ENCODE data around the gene ABCA6.

Gene ABCA6

GRCh38 chr17:69179227-69179952, 37.7 kb upstream of the ABCA6 start:
- H3K9me3 ChIP-seq (ENCODE audit: insufficient read depth, low read depth, low read length) = no peaks in the 10 kb centered on the region
- H4K12ac ChIP-seq (ENCODE audit: low read depth, low read length) = no peak overlapping the region
- DNase-seq = peak; percentile 0 to 17
- no peak overlapping the region for H2BK120ac ChIP-seq (ENCODE audit: insufficient read depth, low read length, poor library complexity)
- H4K8ac ChIP-seq (ENCODE audit: low read depth, low read length) = no peak overlapping the region
- no peak overlapping the region for H3K18ac ChIP-seq (ENCODE audit: low read length)
- no peak overlapping the region for H3K14ac ChIP-seq (ENCODE audit: low read length)
- no peak overlapping the region for H3K4ac ChIP-seq (ENCODE audit: low read depth, low read length)
- H3K79me2 ChIP-seq (ENCODE audit: control insufficient read depth, insufficient read depth, low read length, poor library complexity) = no peaks in the 10 kb centered on the region
- no peak overlapping the region for H2BK5ac ChIP-seq (ENCODE audit: low read depth, low read length, poor library complexity)
- no peak overlapping the region for H2BK12ac ChIP-seq (ENCODE audit: low read length)
- no peaks in the 10 kb centered on the region for H3K27me3 ChIP-seq (ENCODE audit: insufficient read depth, low read length)
- no peaks in the 10 kb centered on the region for H3K36me3 ChIP-seq (ENCODE audit: control insufficient read depth in 1 of 2, insufficient read depth in 2 of 2, low read length in 2 of 2)
- H2AFZ ChIP-seq (ENCODE audit: insufficient read depth, low read length, poor library complexity) = no peak overlapping the region
- no peak overlapping the region for H3K23ac ChIP-seq (ENCODE audit: low read length)
- H3K9ac ChIP-seq (ENCODE audit: low read length) = no peak overlapping the region
- no peak overlapping the region for H3K4me3 ChIP-seq (ENCODE audit: low read depth, low read length)
- H4K91ac ChIP-seq (ENCODE audit: low read depth, low read length) = no peak overlapping the region
- WGBS (ENCODE audit: extremely low coverage, insufficient coverage, insufficient read length) = no CpG with 5 or more reads among the region's 4 CpGs
- no peak overlapping the region for H2AK5ac ChIP-seq (ENCODE audit: low read length)
- H3K4me1 ChIP-seq (ENCODE audit: control insufficient read depth in 1 of 2, insufficient read depth in 2 of 2, low read length in 2 of 2) = no peaks in the 10 kb centered on the region
- no peak overlapping the region for H3K27ac ChIP-seq (ENCODE audit: low read depth, low read length)
- H3K4me2 ChIP-seq (ENCODE audit: low read length) = no peak overlapping the region
- H3K79me1 ChIP-seq (ENCODE audit: low read length) = no peaks in the 10 kb centered on the region

- H3K4me2 ChIP-seq (ENCODE audit: low read length) = no peak overlapping the region
- no peak for DNase-seq
- no CpG with 5 or more reads among the region's 1 CpG for WGBS (ENCODE audit: extremely low coverage, insufficient coverage, insufficient read length)
These were observed 34.7 kb upstream of the ABCA6 start for GRCh38 chr17:69176457-69176795.

GRCh38 chr17:69175625-69176456, 34.1 kb upstream of the ABCA6 start:
- WGBS (ENCODE audit: extremely low coverage, insufficient coverage, insufficient read length) = no CpG with 5 or more reads among the region's 4 CpGs
- no peak overlapping the region for H2BK5ac ChIP-seq (ENCODE audit: low read depth, low read length, poor library complexity)

More at GRCh38 chr17:69176457-69176795, 34.7 kb upstream of the ABCA6 start:
- no peaks in the 10 kb centered on the region for H3K4me1 ChIP-seq (ENCODE audit: control insufficient read depth in 1 of 2, insufficient read depth in 2 of 2, low read length in 2 of 2)
- H4K91ac ChIP-seq (ENCODE audit: low read depth, low read length) = no peak overlapping the region
- no peak overlapping the region for H3K4ac ChIP-seq (ENCODE audit: low read depth, low read length)
- H2BK12ac ChIP-seq (ENCODE audit: low read length) = no peak overlapping the region
- no peaks in the 10 kb centered on the region for H3K36me3 ChIP-seq (ENCODE audit: control insufficient read depth in 1 of 2, insufficient read depth in 2 of 2, low read length in 2 of 2)
- no peak overlapping the region for H3K9ac ChIP-seq (ENCODE audit: low read length)
- no peak overlapping the region for H3K18ac ChIP-seq (ENCODE audit: low read length)
- no peaks in the 10 kb centered on the region for H3K27me3 ChIP-seq (ENCODE audit: insufficient read depth, low read length)
- no peak overlapping the region for H3K14ac ChIP-seq (ENCODE audit: low read length)
- H2AK5ac ChIP-seq (ENCODE audit: low read length) = no peak overlapping the region
- H3K9me3 ChIP-seq (ENCODE audit: insufficient read depth, low read depth, low read length) = no peaks in the 10 kb centered on the region
- H2BK120ac ChIP-seq (ENCODE audit: insufficient read depth, low read length, poor library complexity) = no peak overlapping the region
- no peaks in the 10 kb centered on the region for H3K79me2 ChIP-seq (ENCODE audit: control insufficient read depth, insufficient read depth, low read length, poor library complexity)
- no peaks in the 10 kb centered on the region for H3K79me1 ChIP-seq (ENCODE audit: low read length)
- H4K8ac ChIP-seq (ENCODE audit: low read depth, low read length) = no peak overlapping the region
- no peak overlapping the region for H3K23ac ChIP-seq (ENCODE audit: low read length)
- no peak overlapping the region for H4K12ac ChIP-seq (ENCODE audit: low read depth, low read length)
- H2AFZ ChIP-seq (ENCODE audit: insufficient read depth, low read length, poor library complexity) = no peak overlapping the region
- H3K27ac ChIP-seq (ENCODE audit: low read depth, low read length) = no peak overlapping the region
- H2BK5ac ChIP-seq (ENCODE audit: low read depth, low read length, poor library complexity) = no peak overlapping the region
- no peak overlapping the region for H3K4me3 ChIP-seq (ENCODE audit: low read depth, low read length)

GRCh38 chr17:69175262-69175624, 33.5 kb upstream of the ABCA6 start:
- no peak overlapping the region for H2BK5ac ChIP-seq (ENCODE audit: low read depth, low read length, poor library complexity)
- no peak overlapping the region for H3K4ac ChIP-seq (ENCODE audit: low read depth, low read length)
- H3K79me2 ChIP-seq (ENCODE audit: control insufficient read depth, insufficient read depth, low read length, poor library complexity) = no peaks in the 10 kb centered on the region
- no peak overlapping the region for H2AFZ ChIP-seq (ENCODE audit: insufficient read depth, low read length, poor library complexity)
- H4K12ac ChIP-seq (ENCODE audit: low read depth, low read length) = no peak overlapping the region
- no peaks in the 10 kb centered on the region for H3K9me3 ChIP-seq (ENCODE audit: insufficient read depth, low read depth, low read length)
- no peak overlapping the region for H3K18ac ChIP-seq (ENCODE audit: low read length)
- H3K27ac ChIP-seq (ENCODE audit: low read depth, low read length) = no peak overlapping the region
- no peak overlapping the region for H3K4me3 ChIP-seq (ENCODE audit: low read depth, low read length)
- H3K36me3 ChIP-seq (ENCODE audit: control insufficient read depth in 1 of 2, insufficient read depth in 2 of 2, low read length in 2 of 2) = no peaks in the 10 kb centered on the region
- H4K91ac ChIP-seq (ENCODE audit: low read depth, low read length) = no peak overlapping the region
- H3K9ac ChIP-seq (ENCODE audit: low read length) = no peak overlapping the region
- no peak overlapping the region for H3K14ac ChIP-seq (ENCODE audit: low read length)
- WGBS (ENCODE audit: extremely low coverage, insufficient coverage, insufficient read length) = 100% methylated on average over 1 of the region's 4 CpGs
- no peak overlapping the region for H2BK12ac ChIP-seq (ENCODE audit: low read length)
- H3K79me1 ChIP-seq (ENCODE audit: low read length) = no peaks in the 10 kb centered on the region
- H4K8ac ChIP-seq (ENCODE audit: low read depth, low read length) = no peak overlapping the region
- H3K4me2 ChIP-seq (ENCODE audit: low read length) = no peak overlapping the region
- DNase-seq = no peak
- no peaks in the 10 kb centered on the region for H3K4me1 ChIP-seq (ENCODE audit: control insufficient read depth in 1 of 2, insufficient read depth in 2 of 2, low read length in 2 of 2)
- no peak overlapping the region for H2BK120ac ChIP-seq (ENCODE audit: insufficient read depth, low read length, poor library complexity)
- no peaks in the 10 kb centered on the region for H3K27me3 ChIP-seq (ENCODE audit: insufficient read depth, low read length)
- no peak overlapping the region for H2AK5ac ChIP-seq (ENCODE audit: low read length)
- H3K23ac ChIP-seq (ENCODE audit: low read length) = no peak overlapping the region

More at GRCh38 chr17:69175625-69176456, 34.1 kb upstream of the ABCA6 start:
- peak; percentile 2 to 62 for DNase-seq
- Histone ChIP-seq H3K23ac (ENCODE audit: low read length) (no peak overlapping the region), H3K9ac (ENCODE audit: low read length) (no peak overlapping the region), H3K18ac (ENCODE audit: low read length) (no peak overlapping the region), H3K4me2 (ENCODE audit: low read length) (no peak overlapping the region), H3K14ac (ENCODE audit: low read length) (no peak overlapping the region), H3K9me3 (ENCODE audit: insufficient read depth, low read depth, low read length) (no peaks in the 10 kb centered on the region), H3K4me3 (ENCODE audit: low read depth, low read length) (no peak overlapping the region), H4K8ac (ENCODE audit: low read depth, low read length) (no peak overlapping the region), H2AFZ (ENCODE audit: insufficient read depth, low read length, poor library complexity) (no peak overlapping the region), H3K79me1 (ENCODE audit: low read length) (no peaks in the 10 kb centered on the region), H4K91ac (ENCODE audit: low read depth, low read length) (no peak overlapping the region), H2BK120ac (ENCODE audit: insufficient read depth, low read length, poor library complexity) (no peak overlapping the region), H4K12ac (ENCODE audit: low read depth, low read length) (no peak overlapping the region), H3K4ac (ENCODE audit: low read depth, low read length) (no peak overlapping the region), H3K27ac (ENCODE audit: low read depth, low read length) (no peak overlapping the region), H3K4me1 (ENCODE audit: control insufficient read depth in 1 of 2, insufficient read depth in 2 of 2, low read length in 2 of 2) (no peaks in the 10 kb centered on the region), H2BK12ac (ENCODE audit: low read length) (no peak overlapping the region), H3K36me3 (ENCODE audit: control insufficient read depth in 1 of 2, insufficient read depth in 2 of 2, low read length in 2 of 2) (no peaks in the 10 kb centered on the region), H3K27me3 (ENCODE audit: insufficient read depth, low read length) (no peaks in the 10 kb centered on the region), H3K79me2 (ENCODE audit: control insufficient read depth, insufficient read depth, low read length, poor library complexity) (no peaks in the 10 kb centered on the region), H2AK5ac (ENCODE audit: low read length) (no peak overlapping the region)
